Measurements from ENCODE around the gene GCKR.
"Not testable (repeated sequence)": the region's sequence is repeated elsewhere in the genome, so short reads cannot be mapped to it uniquely, and the experiment has no call there.

Gene GCKR

GRCh38 chr2:27552941-27553340, 56.3 kb downstream of the GCKR start:
- no peaks in the 10 kb centered on the region for H3F3A ChIP-seq (ENCODE audit: insufficient read depth, low read length)
- no peak overlapping the region for H3K4me2 ChIP-seq (ENCODE audit: low read depth, low read length)
- no peaks in the 10 kb centered on the region; the same call in 1 of the 2 replicates for H3K27me3 ChIP-seq (replicated peaks; ENCODE audit: insufficient read depth, low read length)
- no peak for DNase-seq
- H3K9me2 ChIP-seq (replicated peaks; ENCODE audit: insufficient read depth, low read length): no peaks in the 10 kb centered on the region
- no peak overlapping the region for H3K4me3 ChIP-seq (ENCODE audit: low read length)
- H3K4me1 ChIP-seq (ENCODE audit: low read length): no peaks in the 10 kb centered on the region
- no peaks in the 10 kb centered on the region for H4K20me1 ChIP-seq (ENCODE audit: insufficient read depth, low read length)
- no peaks in the 10 kb centered on the region for H3K9me3 ChIP-seq (replicated peaks; ENCODE audit: insufficient read depth, low read length)
- no peak overlapping the region for H3K27ac ChIP-seq (ENCODE audit: low read length)
- no peaks in the 10 kb centered on the region for H3K36me3 ChIP-seq (replicated peaks; ENCODE audit: insufficient read depth, low read length)
- H3K9ac ChIP-seq (ENCODE audit: low read length): no peak overlapping the region
- TF ChIP-seq, protein P1, sequence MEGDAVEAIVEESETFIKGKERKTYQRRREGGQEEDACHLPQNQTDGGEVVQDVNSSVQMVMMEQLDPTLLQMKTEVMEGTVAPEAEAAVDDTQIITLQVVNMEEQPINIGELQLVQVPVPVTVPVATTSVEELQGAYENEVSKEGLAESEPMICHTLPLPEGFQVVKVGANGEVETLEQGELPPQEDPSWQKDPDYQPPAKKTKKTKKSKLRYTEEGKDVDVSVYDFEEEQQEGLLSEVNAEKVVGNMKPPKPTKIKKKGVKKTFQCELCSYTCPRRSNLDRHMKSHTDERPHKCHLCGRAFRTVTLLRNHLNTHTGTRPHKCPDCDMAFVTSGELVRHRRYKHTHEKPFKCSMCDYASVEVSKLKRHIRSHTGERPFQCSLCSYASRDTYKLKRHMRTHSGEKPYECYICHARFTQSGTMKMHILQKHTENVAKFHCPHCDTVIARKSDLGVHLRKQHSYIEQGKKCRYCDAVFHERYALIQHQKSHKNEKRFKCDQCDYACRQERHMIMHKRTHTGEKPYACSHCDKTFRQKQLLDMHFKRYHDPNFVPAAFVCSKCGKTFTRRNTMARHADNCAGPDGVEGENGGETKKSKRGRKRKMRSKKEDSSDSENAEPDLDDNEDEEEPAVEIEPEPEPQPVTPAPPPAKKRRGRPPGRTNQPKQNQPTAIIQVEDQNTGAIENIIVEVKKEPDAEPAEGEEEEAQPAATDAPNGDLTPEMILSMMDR (IDR thresholded peaks at IDR 0.05; ENCODE audit: low read length): no peak
- H3K79me2 ChIP-seq (ENCODE audit: low read length): no peaks in the 10 kb centered on the region
- H2AFZ ChIP-seq (ENCODE audit: low read length): no peak overlapping the region

GRCh38 chr2:27554451-27554850, 57.8 kb downstream of the GCKR start:
- not testable (repeated sequence) for H3K4me2 ChIP-seq (ENCODE audit: low read depth, low read length); H3F3A ChIP-seq (ENCODE audit: insufficient read depth, low read length); H3K36me3 ChIP-seq (replicated peaks; ENCODE audit: insufficient read depth, low read length); H3K9me3 ChIP-seq (replicated peaks; ENCODE audit: insufficient read depth, low read length); H3K79me2 ChIP-seq (ENCODE audit: low read length); H3K9me2 ChIP-seq (replicated peaks; ENCODE audit: insufficient read depth, low read length); DNase-seq; H2AFZ ChIP-seq (ENCODE audit: low read length); H3K27ac ChIP-seq (ENCODE audit: low read length); H3K4me3 ChIP-seq (ENCODE audit: low read length); H4K20me1 ChIP-seq (ENCODE audit: insufficient read depth, low read length); H3K4me1 ChIP-seq (ENCODE audit: low read length); H3K27me3 ChIP-seq (replicated peaks; ENCODE audit: insufficient read depth, low read length); H3K9ac ChIP-seq (ENCODE audit: low read length)

DNA sequence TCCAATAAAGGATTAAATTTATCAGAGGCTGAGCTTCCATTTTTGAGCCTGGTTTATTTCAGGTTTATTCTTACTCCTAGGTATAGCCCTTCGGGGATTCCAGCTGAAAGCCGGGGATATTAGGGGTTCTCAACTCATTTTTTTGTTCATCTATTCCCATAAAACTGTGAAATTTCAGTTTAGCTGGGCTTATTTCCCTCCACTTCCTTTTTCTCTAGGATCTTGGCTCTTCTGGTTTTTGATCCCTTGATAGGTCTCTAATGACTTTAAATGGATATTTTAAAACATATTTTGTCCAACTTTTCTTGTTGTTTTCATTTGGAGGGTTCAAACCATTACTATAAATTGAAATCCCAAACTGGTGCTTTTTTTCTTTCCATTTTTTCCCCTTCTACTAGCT, 62.6 kb downstream of the GCKR start:
- H3K9me2 ChIP-seq (replicated peaks; ENCODE audit: insufficient read depth, low read length): no peaks in the 10 kb centered on the region
- H3K4me3 ChIP-seq (ENCODE audit: low read length): no peak overlapping the region
- H3K27ac ChIP-seq (ENCODE audit: low read length): no peak overlapping the region
- DNase-seq: no peak
- H3F3A ChIP-seq (ENCODE audit: insufficient read depth, low read length): no peaks in the 10 kb centered on the region
- TF ChIP-seq EZH2 (optimal IDR thresholded peaks at IDR 0.05; ENCODE audit: low read depth, low read length) (no peak), EZH2phosphoT487 (IDR thresholded peaks at IDR 0.05; ENCODE audit: low read length) (no peak)
- TF ChIP-seq, protein P1 (IDR thresholded peaks at IDR 0.05; ENCODE audit: low read length): no peak
- no peaks in the 10 kb centered on the region for H3K79me2 ChIP-seq (ENCODE audit: low read length)
- no peak overlapping the region for H3K4me2 ChIP-seq (ENCODE audit: low read depth, low read length)
- H3K9me3 ChIP-seq (replicated peaks; ENCODE audit: insufficient read depth, low read length): no peaks in the 10 kb centered on the region
- H2AFZ ChIP-seq (ENCODE audit: low read length): no peak overlapping the region
- no peak overlapping the region for H3K9ac ChIP-seq (ENCODE audit: low read length)
- peaks cover 6% of the 10 kb centered on the region; the same call in 1 of the 2 replicates for H3K27me3 ChIP-seq (replicated peaks; ENCODE audit: insufficient read depth, low read length)
- H3K36me3 ChIP-seq (replicated peaks; ENCODE audit: insufficient read depth, low read length): no peaks in the 10 kb centered on the region
- H4K20me1 ChIP-seq (ENCODE audit: insufficient read depth, low read length): no peaks in the 10 kb centered on the region
- H3K4me1 ChIP-seq (ENCODE audit: low read length): no peaks in the 10 kb centered on the region

DNA sequence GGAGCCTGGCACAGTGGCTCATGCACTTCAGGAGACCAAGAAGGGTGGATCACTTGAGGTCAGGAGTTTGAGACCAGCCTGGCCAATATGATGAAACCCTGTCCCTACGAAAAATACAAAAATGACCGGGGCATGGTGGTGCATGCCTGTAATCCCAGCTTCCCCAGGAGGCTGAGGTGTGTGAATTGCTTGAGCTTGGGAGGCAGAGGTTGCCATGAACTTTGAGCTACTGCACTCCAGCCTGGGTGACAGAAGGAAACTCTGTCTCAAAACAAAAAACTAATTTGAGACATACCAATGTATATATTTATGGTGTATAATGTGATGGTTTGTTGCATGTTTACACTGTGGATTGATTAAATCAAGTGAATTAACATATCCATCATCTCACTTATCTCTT, 64.4 kb downstream of the GCKR start:
- TF ChIP-seq, protein P1 (IDR thresholded peaks at IDR 0.05; ENCODE audit: low read length): no peak
- TF ChIP-seq EZH2phosphoT487 (IDR thresholded peaks at IDR 0.05; ENCODE audit: low read length): no peak
- no peak for TF ChIP-seq EZH2 (optimal IDR thresholded peaks at IDR 0.05; ENCODE audit: low read depth, low read length)
- no peak for DNase-seq
- Histone ChIP-seq H3K4me2 (ENCODE audit: low read depth, low read length) (no peak overlapping the region), H3K79me2 (ENCODE audit: low read length) (no peaks in the 10 kb centered on the region), H3K4me3 (ENCODE audit: low read length) (no peak overlapping the region), H3K9ac (ENCODE audit: low read length) (no peak overlapping the region), H3K4me1 (ENCODE audit: low read length) (no peaks in the 10 kb centered on the region), H4K20me1 (ENCODE audit: insufficient read depth, low read length) (no peaks in the 10 kb centered on the region), H3K9me3 (replicated peaks; ENCODE audit: insufficient read depth, low read length) (no peaks in the 10 kb centered on the region), H3K27me3 (replicated peaks; ENCODE audit: insufficient read depth, low read length) (peaks cover 6% of the 10 kb centered on the region; the same call in 1 of the 2 replicates), H3K36me3 (replicated peaks; ENCODE audit: insufficient read depth, low read length) (no peaks in the 10 kb centered on the region), H2AFZ (ENCODE audit: low read length) (no peak overlapping the region), H3F3A (ENCODE audit: insufficient read depth, low read length) (no peaks in the 10 kb centered on the region), H3K9me2 (replicated peaks; ENCODE audit: insufficient read depth, low read length) (no peaks in the 10 kb centered on the region), H3K27ac (ENCODE audit: low read length) (no peak overlapping the region)

All from MM.1S (cell line).